HCEC 1CT (cell line): Measurements from ENCODE around the gene PROKR1.
"Not testable (repeated sequence)": the region's sequence is repeated elsewhere in the genome, so short reads cannot be mapped to it uniquely, and the experiment has no call there.

ENCODE experiments used
- DNase-seq: peaks from one replicate; pipeline ENCODE4 v3.0.0-alpha.2; 2017

PROKR1 gene

DNA sequence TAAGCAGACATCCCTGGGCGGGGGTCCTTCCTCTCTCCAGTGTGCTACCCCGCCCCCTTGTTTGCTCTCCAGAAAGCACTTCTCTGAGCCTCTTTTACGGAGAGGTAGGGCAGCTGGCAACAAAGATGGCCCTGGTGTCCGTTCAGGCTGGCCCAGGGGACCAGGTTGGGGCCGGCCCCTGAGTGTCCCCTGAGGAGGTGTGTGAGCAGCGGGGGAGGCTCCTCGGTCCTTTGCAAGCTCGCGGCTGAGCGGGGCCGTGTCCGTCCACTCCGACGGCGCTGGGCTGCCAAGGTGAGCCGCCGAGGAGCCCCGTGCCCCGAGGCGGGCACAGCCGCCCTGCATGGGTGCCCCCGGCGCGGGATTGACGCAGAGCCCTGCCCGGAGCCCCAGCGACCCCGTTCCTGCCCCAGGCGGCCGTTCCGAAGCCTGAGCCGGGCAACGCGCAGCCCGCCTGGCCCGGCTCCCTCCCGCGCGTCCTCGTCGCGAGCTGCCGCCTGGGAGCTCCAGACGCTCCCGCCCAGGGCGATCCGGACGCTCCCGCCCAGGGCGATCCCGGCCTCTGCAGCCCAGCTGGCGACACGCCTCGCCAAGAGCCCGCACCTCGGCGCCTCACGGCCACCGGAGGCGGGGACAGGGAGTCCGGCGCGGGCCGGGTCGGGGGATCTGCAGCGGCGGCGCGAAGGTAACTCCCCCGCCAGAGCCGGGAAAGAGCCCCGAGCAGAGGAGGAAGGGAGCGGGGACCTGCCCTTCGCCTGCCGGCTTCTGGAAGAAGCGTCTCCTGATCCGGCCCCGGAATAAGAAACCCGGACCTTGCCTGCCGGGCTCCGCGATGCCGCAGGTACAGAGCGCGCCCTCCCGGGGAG is at the start of gene PROKR1:
Gene PROKR1 (plus strand): TSS at position 569 of the 863 bp plus-strand sequence. CDS start 2,243 bp downstream, outside the sequence.
- DNase-seq, result no peak

DNA sequence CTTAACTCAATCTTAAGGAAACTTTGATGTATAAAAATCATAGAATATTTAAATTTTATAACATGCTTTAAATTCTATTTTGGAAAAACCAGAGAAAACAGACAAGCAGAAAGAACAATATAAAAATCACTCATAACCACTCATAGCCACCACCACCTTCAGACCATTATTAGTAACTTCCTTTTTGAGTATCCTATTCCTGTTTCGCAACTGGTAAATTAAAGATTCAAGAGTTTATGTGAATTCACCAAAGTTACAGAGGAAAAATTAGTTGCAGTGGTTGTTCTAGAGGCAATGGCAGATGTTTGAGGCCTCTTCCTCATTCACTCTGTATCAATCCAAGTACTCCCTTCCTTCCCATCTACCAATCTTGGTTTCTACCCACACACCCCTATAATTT is 49.3 kb upstream of the PROKR1 start:
- peak; percentile 16 for DNase-seq

DNA sequence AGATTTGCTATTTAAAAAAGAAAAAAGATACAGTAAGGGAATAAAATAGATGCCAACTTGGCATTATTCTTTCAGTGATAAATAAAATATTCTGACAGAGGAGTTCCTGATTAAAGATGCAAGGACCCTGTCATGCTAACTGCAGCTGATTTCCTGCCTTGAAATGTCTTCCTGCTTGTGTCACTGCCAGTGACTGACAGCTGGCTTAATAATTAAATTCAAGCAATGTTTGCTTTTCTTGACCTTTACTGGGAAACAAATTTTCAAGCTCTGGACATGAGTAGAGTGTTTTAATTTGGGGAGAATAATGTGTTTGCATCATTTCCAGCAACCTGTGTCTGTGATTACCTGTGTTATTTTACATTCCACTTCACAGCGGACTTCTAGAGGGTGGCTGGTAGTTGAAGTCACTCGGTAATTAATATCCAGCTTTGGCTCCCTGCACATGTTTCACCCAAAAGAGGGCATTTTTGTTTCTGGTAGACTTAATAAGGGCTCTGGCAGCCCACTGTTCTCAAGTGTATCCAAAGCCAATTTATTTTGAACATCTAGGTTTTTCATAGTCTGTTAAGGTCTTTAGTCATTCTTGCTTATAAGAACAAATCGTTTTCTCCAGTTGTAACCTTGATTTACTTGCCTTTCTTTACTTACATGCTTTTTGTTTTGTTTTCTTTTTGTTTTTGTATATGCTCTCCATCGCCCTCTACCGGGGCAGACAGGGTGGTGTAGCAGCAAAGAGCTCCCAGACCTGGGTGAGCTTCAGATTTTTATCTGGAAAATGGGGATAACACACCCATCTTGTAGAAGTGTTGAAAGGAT is 48.5 kb upstream of the PROKR1 start:
- peak; percentile 13 for DNase-seq

DNA sequence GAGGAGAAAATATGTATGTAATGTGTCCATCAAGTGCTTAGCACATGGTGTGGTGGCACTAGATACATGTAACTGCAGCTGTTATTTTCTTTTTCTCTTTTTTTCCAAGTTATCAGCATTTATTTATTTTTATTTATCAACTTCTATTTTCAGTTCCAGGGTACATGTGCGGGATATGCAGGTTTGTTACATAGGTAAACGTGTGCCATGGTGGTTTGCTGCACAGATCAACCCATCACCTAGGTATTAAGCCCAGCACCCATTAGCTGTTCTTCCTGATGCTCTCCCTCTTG is 47.9 kb upstream of the PROKR1 start:
- not testable (repeated sequence) for DNase-seq

DNA sequence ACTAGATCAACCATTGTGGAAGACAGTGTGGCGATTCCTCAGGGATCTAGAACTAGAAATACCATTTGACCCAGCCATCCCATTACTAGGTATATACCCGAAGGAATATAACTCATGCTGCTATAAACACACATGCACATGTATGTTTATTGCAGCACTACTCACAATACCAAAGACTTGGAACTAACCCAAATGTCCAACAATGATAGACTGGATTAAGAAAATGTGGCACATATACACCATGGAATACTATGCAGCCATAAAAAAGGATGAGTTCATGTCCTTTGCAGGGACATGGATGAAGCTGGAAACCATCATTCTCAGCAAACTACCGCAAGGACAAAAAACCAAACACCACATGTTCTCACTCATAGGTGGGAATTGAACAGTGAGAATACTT is 42.9 kb upstream of the PROKR1 start:
- not testable (repeated sequence) for DNase-seq

DNA sequence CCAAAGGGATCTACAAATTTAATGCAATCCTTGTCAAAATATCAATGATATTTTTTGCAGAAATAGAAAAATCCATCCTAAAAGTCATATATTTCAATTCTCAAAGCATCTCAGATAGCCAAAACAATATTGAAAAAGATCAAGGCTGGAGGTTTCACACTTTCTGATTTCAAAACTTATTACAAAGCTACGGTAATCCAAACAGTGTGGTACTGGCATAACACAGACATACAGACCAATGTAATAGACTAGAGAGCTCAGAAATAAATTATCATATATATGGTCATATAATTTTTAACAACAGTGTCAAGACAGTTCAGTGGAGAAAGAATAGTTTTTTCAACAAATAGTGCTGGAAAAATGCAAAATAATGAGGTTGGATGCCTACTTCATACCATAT is 40.3 kb upstream of the PROKR1 start:
- no peak for DNase-seq

DNA sequence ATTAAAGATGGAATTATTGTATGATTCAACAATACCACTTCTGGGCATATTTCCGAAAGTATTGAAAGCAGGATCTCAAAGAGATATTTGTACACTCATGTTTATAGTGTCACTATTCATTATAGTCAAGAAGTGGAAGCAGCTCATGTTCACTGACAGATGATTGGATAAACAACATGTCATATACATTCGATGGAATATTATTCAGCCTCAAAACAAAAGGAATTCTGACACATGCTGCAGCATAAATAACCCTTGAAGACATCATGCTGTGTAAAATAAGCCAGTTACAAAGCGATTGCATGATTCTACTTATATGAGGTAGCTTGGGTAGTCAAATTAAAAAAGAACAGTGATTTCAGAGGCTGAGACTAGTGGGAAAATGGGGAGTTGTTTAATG is 39.3 kb upstream of the PROKR1 start:
- no peak for DNase-seq

DNA sequence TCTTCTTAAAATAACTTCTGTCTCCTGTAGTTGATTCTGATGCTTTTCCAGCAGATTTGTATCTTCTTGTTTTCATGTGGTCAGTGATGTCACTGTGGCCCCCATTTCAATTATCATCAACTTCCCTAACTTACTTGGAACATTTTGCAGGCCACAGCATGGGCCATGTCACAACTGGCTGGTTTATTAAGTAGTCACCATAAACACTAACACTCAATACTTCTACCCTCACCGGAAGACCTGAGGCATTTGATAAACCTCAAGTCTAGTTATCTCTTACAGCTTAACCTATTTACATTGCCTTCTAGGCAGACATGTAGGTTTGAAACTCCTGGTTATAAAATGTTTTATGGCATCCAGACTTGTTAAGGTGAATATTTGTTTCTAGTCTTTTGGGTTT is 37.4 kb upstream of the PROKR1 start:
- no peak for DNase-seq

DNA sequence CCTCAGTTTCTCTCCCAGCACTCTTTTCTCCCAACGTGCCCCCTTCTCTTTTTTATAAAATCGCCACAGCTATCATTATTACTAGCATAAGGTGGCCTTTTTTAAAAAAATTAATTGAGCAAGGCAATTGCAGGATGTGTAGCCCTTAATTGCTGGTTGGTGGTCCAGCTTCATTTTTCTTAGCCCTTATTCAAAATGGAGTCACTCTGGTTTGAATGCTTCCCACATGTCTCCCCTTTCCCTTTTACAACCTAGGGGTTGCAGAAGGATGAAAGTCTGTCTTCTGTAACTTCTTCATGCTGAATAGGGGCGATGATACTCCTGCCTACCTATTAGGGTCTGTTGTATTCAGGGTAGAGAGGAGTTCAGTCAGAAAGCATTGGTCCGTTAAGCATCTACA is 36.6 kb upstream of the PROKR1 start:
- no peak for DNase-seq

DNA sequence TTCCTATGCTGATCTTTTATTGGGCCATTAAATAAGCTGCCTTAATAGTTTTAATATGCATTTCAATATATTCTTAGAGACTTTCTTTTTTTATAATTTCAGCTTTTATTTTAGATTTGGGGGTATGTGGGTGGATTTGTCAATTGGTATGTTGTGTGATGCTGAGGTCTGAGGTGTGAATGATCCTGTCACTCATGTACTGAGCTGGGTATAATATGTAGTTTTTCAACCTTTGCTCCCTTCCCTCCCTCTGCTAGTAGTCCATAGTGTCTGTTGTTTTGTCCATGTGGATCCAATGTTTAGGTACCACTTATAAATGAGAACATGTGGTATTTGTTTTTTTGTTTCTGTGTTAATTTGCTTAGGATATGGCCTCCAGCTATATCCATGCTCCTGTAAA is 35.5 kb upstream of the PROKR1 start:
- DNase-seq, result no peak

DNA sequence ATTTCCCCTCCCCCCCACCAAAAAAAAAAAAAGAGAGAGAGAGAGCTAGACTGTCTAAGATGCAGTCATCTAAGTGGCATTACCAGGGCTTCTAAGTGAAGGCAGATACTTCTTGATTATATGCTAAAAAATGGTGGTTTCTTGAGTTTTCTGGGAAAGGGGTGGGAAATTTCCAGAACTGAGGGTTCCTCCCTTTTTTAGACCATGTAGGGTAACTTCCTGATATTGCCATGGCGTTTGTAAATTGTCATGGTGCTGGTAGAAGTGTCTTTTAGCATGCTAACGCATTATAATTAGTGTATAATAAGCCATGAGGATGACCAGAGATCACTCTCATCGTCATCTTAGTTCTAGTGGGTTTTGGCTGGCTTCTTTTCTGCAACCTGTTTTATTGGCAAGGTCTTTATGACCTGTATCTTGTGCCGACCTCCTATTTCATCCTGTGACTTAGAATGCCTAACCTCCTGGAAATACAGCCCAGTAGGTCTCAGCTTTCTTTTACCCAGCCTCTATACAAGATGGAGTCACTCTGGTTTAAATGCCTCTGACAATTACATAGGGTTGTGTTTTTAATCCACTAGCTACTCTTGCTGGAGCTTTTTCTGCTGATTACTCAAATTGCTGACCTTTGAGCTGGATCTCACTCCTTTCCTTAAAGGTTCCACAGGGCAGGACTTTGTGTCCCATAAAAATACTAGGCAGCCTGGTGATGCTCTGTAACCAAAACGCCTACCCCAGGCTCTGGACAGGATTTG is 30.4 kb upstream of the PROKR1 start:
- no peak for DNase-seq

DNA sequence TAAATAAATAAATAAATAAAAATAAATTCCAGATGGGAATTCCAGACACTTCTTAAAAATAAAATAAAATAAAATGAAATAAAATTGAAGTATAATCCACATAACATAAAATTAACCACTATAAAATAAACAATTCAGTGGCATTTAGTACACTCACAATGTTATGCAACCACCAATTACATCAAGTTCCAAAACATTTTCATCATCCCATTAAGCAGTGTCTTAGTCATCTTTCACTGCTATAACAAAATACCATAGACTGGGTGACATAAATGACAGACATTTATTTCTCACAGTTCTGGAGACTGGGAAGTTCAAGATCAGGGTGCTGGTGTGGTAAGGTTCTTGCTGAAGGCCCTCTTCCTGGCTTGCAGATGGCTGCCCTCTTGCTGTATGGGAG is 22.6 kb upstream of the PROKR1 start:
- DNase-seq, result peak; percentile 4

DNA sequence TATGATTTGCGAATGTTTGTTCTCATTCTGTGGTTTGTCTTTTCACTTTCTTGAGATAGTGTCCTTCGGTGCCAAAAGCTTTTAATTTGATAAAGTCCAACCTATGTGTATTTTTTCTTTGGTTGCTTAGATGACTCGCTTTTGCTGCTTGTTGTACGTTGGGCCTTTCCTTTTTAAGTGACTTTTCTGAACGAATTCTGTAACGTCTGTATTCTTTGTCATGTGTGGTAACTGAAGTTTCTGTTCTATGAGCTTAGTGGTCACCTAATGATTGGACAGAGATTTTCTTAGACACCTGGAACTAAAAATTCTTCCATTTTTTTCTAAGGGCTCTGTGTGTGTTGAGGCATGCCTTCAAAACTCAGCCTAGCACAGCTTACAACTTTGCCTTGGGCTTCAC is 19.6 kb upstream of the PROKR1 start:
- DNase-seq, result no peak

DNA sequence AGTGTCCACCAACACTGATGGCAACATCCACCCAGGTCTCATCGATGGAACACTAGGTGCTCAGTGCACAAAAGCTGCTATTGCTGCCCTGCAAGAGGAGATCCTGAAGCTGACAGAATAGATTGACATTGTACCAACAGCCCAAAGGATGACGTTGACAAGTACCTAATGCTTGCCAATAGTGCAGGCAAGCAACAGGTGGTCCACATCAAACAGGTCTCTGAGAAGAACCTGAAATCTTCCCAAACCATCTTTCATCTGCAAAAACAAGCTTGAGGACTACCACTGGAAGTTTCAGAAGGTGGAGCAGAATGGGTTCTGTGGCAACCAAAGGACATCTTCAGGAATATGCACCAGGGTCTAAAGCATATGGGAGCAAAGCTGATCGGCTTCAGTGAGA is 15.8 kb upstream of the PROKR1 start:
- DNase-seq, result no peak

DNA sequence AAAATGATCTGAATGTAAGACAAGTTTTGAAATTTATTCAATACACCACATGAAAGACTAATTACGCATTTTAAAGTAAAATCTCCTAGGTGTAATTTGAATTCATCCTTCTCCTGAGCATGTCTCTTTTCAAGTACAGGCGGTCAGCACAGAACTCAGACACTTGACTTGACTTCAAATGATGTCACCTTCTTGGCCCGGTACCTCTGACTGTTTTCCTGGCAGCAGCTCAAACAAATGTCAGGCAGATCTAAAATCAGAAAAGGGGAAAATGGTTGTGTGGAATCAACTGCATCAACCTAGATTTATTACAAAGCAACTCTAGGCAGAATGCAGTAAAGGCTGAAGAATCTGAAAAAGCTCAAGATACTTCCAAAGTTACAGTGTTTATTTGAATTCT is 11.4 kb upstream of the PROKR1 start:
- no peak for DNase-seq

DNA sequence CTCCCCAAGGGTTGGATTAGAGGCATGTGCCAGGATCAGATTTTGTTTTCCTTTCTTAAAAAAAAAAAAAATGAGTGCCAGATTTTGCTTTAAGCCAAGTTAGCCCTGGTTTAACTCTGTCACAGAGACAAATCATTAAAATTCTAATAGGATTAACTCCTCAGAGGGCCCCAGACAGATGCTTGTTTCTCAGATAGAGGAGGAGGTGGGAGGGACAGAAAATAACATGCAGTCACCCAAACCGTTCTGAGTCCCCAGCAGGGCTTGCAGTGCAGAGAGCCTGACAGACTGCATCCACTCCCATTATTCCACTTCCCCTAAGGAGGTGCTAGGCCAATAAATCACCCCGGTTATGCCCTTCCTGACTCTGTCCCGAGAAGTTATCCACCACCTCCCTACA is 6.3 kb upstream of the PROKR1 start:
- DNase-seq, result no peak

DNA sequence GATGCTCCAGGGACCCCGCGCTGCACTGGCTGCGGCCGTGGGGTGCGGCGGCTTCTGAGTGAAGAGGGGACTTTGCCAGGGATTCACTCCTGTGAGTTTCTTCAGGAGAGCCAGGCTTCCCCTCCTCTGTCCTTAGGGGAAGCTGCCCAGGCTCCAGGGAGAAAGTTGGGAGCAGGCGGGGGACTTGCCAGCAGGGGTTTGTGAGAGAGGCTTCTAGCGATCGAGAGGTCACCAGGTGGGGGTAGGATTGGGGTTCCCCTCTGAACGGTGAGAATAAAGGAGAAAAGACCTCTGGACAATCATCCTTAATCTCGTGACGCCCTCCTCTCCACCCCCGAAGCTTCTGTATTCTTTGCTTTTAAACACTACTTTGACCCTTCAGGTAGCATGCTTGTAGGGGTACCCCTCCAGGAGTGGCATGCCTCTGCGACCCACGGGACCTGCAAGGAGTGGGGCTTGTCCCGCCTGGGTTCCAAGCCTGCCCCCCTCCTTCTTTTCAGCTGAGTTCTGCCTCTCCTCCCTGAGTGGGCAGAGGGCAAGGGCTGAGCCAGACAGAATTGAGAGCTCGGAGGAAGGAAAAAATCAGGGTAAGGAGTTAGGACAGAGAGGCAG is 601 bp downstream of the PROKR1 start:
- no peak for DNase-seq

DNA sequence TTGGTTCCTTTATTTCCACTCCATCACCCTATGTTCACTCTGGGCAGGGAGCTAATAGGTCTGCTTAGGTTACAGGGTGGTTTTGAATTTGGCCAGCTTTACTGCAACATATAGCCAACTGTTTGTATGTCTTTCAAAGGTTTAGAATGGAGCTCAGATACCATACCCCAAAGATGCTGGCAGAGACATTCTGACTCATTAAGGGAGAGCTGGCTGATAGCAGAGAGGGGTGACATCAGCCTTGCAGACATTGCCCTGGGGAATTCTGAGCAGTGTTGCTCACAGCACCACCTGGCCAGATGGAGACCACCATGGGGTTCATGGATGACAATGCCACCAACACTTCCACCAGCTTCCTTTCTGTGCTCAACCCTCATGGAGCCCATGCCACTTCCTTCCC is 2.1 kb downstream of the PROKR1 start:
- no peak for DNase-seq

DNA sequence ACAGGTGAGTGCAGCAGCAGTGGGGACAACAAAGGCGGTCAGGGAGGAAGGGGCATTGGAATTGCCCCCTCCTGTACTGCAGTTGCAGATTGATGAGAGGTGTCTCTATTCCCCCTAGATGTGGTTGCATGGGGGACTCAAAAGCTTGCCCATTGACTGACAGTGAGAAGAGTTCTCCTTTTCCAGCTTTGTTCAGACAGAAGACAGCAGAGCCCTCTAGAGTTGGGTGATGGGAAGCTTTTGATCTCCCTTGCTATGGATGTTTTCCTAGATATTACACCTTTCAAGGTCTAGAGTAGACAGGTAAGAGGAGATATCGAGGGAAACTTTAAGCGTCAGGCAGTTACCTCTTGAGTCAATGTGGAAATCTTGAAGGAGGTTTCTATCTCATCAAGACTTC is 2.9 kb downstream of the PROKR1 start:
- DNase-seq, result no peak

DNA sequence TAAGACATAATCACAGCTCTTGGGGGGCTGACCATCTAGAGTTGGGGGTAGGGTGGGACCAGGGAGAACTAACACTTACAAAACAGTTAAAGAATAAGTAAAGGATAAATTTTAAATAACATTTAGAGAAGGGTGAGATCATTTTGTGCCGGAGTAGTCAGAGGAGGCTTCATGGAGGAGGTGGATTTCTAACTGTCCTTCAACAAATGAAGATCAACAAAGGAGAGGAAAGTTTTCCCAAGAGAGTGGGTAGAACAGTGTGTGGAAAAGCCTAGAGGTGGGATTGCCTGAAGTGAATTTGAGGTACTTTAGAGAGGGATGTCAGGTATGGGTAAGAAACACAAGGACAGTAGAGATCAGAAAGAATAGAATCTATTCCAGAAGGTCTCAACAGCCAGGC is 7.3 kb downstream of the PROKR1 start:
- no peak for DNase-seq

DNA sequence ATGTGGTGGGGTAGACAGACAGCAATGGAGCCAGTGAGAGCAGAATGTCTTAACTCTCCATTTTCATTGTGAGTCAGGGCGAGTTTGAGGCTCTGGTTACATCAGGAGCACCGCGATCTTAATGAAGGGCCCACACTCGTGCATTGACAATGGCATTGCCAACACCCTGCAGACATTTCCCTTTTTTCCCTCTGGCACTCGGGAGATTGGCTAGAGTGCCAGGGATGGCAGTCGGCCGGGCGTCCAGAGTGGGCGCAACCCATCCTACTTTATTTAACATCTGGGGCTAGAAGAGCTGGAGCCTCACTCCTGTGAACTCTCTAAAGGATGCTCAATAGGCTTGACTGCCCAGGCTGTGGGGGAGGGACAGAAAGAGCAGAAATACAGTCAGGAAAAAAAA is 9.7 kb downstream of the PROKR1 start:
- no peak for DNase-seq

DNA sequence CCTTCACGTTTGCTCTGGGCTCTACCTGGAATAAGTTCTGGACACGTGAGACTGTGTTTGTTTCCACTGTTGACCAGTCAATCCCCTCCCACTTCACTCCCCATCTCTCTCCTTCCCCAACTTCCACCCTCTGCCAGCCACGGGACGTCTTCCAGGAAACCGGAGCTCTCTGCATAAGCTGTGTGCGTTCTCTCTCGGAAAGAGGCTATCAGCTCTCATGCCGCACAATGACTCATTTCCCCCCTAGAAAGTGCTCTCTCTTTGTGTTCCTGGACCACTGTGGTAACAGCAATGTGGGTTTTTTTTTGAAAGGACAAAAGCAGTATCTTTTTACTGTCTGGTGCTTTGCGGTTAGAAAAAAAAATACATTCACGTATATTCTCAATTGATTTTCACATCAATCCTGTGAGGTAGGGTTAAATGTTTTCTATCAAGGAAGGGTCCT is 10.2 kb downstream of the PROKR1 start:
- peak; percentile 25 for DNase-seq

DNA sequence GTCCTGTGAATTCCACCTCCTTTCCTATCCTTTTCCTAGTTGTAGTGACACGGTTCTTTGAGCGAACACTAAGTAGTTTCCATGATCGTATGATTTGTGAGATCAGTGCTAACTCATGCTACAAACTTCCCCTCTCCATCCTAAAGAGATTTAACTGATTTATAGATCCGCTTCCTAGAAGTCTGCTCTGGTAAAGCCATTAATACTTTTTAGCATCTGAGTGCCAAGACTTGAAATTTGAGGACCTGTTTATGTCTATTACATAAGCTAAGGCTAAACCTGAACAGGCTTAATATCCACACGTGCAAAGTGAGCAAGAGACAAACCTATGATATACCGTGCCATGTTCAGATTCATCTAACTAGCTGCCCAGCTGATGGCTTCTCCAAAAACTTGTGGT is 14.9 kb downstream of the PROKR1 start:
- no peak for DNase-seq
